Nephron progenitor cell (in vitro differentiated cells): ENCODE results near the gene PPARA.

Source experiments
- DNase-seq: peaks from one replicate; pipeline ENCODE4 v3.0.0; 2021
- H3K27ac Mint-ChIP-seq: 2 replicates; pipeline ENCODE4 v1.8.0; 2021; ENCODE audit warnings: mild to moderate bottlenecking, moderate library complexity, mixed read lengths
- H3K27me3 Mint-ChIP-seq: 2 replicates; pipeline ENCODE4 v1.8.0; 2021; ENCODE audit warnings: mild to moderate bottlenecking, low read depth, mixed read lengths; ENCODE audit not compliant: poor library complexity
- H3K36me3 Mint-ChIP-seq: 2 replicates; pipeline ENCODE4 v1.8.0; 2021; ENCODE audit warnings: low read depth, mixed read lengths
- H3K4me1 Mint-ChIP-seq: 2 replicates; pipeline ENCODE4 v1.8.0; 2021; ENCODE audit warnings: mixed read lengths
- H3K4me3 Mint-ChIP-seq: 2 replicates; pipeline ENCODE4 v1.8.0; 2021; ENCODE audit warnings: mild to moderate bottlenecking, moderate library complexity, mixed read lengths
- H3K9me3 Mint-ChIP-seq: 2 replicates; pipeline ENCODE4 v1.8.0; 2021; ENCODE audit warnings: mild to moderate bottlenecking, moderate library complexity, mixed read lengths
- CTCF ChIP-seq: fragments of 200-600 bp; sonication (generic); IDR thresholded peaks from 2 replicates; pipeline ENCODE4 v1.5.0; 2021; ENCODE audit warnings: antibody characterized with exemption

Gene PPARA

GRCh38 chr22:46173152-46173551 lies 22.8 kb downstream of the PPARA start:
- DNase-seq = no peak
- TF ChIP-seq CTCF = no peak
- Mint-ChIP-seq H3K4me1 (peaks cover 5% of the 10 kb centered on the region), H3K36me3 (no peaks in the 10 kb centered on the region), H3K9me3 (peaks cover 1% of the 10 kb centered on the region), H3K4me3 (no peak overlapping the region), H3K27me3 (peaks cover 22% of the 10 kb centered on the region), H3K27ac (no peak overlapping the region)

GRCh38 chr22:46175631-46176030 lies 25.3 kb downstream of the PPARA start:
- peaks cover 23% of the 10 kb centered on the region for H3K9me3 Mint-ChIP-seq
- no peak overlapping the region for H3K27ac Mint-ChIP-seq
- TF ChIP-seq CTCF = no peak

GRCh38 chr22:46176508-46177003 lies 26.2 kb downstream of the PPARA start:
- Mint-ChIP-seq H3K36me3 (peaks cover 22% of the 10 kb centered on the region), H3K4me1 (peaks cover under 1% of the 10 kb centered on the region), H3K27ac (no peak overlapping the region), H3K4me3 (no peak overlapping the region), H3K9me3 (peaks cover 33% of the 10 kb centered on the region), H3K27me3 (peaks cover 24% of the 10 kb centered on the region)
- no peak for DNase-seq
- TF ChIP-seq CTCF = no peak

More at GRCh38 chr22:46175631-46176030, 25.3 kb downstream of the PPARA start:
- H3K36me3 Mint-ChIP-seq = peaks cover 15% of the 10 kb centered on the region
- DNase-seq = no peak
- peaks cover 5% of the 10 kb centered on the region for H3K4me1 Mint-ChIP-seq
- H3K27me3 Mint-ChIP-seq = peaks cover 24% of the 10 kb centered on the region
- no peak overlapping the region for H3K4me3 Mint-ChIP-seq

GRCh38 chr22:46178755-46179505 lies 28.6 kb downstream of the PPARA start:
- Mint-ChIP-seq H3K4me3 (no peak overlapping the region), H3K36me3 (peaks cover 35% of the 10 kb centered on the region), H3K27me3 (peaks cover 27% of the 10 kb centered on the region), H3K27ac (no peak overlapping the region), H3K4me1 (no peaks in the 10 kb centered on the region), H3K9me3 (peaks cover 42% of the 10 kb centered on the region)
- no peak for DNase-seq
- TF ChIP-seq CTCF = no peak

GRCh38 chr22:46179748-46180147 lies 29.4 kb downstream of the PPARA start:
- DNase-seq = no peak
- TF ChIP-seq CTCF = no peak
- Mint-ChIP-seq H3K9me3 (peaks cover 42% of the 10 kb centered on the region), H3K36me3 (peaks cover 38% of the 10 kb centered on the region), H3K4me3 (no peak overlapping the region), H3K27ac (no peak overlapping the region), H3K4me1 (no peaks in the 10 kb centered on the region), H3K27me3 (peaks cover 30% of the 10 kb centered on the region)
